Anterior cingulate cortex (tissue), 58 donors: ENCODE measurements around the gene AGMO.

Source experiments
- DNase-seq, 58 donors: peaks; one replicate each; lab custom pipeline; 2025; lab: John Stamatoyannopoulos, UW

The AGMO gene

DNA sequence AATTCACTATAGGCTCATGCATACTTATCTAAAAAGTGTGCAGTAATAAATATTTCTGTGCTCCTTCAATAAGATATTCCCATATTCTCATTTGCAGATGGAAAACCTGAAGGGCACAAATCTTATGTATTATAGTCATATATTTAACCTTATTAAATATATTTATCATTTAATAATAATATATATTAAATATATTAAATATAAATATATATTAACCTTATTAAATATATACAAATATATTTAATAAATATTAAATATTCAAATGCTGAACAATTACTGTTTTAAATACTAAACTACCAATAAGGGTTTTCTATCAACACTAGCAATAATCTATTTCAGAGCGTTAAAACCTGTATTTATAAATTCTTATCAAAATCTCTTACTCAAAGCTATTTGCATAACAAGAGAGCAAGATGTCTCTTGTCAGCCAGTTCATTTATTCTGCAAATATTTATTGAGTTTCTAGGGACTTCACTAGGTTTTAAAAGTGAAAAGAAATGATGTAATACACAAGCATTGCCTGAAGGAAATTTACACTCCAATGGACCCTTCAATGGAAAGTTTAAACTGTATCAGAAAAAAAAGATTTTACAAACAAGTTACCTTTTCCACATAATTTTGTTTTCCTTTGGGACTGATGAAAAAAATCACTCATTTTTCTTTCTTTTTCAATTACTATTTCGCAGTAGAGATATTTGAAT is 159.2 kb downstream of the AGMO start:
- no peak for DNase-seq

DNA sequence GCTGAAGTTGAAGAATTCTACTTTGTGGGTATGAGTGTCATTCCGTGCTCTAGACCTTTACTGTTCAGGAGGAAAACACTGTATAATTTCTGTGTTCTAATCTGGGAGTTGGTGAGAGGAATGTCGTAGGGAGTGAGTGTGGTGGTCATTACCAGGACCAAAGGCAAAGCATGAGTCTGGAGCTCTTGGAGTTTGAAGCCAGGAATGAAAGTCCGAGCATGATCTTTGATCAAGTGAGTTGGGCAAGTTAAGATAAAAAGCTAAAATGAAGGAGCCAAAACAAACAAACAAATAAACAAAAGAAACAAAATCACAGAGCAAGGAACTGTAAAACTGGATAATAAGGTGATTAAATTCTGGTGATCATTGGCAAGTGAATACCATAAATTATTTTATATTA is 161.4 kb downstream of the AGMO start:
- DNase-seq: no peak

DNA sequence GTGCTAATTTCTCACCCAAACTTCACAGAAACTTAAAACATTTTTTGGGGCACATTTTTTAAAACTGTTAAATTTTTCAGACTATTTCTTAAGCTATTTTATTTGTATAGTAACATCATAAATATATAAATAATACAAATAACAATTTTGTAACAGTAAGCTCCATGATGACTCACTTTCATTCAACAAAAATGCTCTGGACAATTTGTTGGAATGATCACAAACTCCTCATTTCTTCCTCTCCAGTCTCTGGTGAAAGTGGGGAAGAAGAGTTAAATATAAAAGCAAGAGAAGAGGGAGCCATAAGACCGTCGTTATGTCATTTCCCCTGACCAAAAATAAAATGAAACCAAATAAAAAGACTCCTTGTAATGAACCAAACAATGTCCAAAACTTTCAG is 162.4 kb downstream of the AGMO start:
- no peak for DNase-seq

DNA sequence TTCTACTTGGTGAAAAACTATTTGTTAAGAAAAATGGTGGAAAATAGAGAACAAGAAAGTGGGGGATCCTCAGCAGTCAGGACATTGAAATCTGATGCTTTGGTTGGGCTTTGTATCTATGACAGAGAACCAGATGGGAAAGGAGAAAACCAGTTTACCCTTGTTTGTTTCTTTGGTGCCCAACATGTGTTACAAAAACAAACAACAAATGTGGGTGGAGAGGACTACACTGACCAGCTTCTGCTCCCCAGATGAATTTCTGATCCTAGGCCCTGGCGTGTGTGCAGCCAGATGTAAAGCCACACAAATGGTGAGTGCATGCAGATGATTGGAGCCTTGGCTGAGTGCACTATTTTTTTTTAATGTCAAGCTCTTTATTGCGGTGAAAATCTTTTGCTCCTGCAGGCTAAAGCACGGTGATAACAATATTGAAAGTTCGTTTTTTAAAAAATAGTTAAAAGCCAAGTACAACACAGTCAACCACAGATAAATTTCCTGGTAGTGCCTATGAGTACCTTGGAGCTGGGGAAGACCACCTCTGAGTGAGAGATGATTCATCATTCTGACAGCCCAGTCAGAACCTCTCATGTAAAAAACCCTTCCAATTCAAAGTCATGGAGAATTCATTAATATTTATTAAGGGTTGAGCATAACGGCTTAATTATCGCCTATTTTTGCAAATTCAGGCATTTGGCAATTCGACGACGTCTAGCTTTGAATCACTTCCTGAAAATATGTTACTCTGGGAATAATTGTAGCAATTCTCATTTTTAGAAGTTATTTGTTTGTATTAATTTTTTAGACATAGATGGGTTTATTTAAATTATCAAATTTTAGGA is 163.7 kb downstream of the AGMO start:
- no peak for DNase-seq

DNA sequence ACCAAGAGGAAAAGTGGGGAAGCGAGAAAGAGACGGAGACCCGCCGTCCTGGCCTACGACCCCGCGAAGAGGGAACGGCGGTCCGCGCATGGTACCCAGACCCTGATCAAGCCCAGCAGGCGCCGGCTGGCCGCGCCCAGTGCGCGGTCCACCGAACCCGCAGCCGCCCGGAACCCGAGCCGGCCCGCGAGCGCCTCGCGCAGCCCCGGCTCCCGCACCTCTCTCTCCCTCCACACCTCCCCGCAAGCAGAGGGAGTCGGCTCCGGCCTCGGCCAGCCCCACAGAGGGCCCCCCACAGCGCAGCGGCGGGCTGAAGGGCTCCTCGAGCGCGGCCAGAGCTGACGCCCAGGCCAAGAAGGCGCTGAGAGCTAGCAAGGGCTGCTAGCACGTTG is 164.7 kb downstream of the AGMO start:
- no peak for DNase-seq

DNA sequence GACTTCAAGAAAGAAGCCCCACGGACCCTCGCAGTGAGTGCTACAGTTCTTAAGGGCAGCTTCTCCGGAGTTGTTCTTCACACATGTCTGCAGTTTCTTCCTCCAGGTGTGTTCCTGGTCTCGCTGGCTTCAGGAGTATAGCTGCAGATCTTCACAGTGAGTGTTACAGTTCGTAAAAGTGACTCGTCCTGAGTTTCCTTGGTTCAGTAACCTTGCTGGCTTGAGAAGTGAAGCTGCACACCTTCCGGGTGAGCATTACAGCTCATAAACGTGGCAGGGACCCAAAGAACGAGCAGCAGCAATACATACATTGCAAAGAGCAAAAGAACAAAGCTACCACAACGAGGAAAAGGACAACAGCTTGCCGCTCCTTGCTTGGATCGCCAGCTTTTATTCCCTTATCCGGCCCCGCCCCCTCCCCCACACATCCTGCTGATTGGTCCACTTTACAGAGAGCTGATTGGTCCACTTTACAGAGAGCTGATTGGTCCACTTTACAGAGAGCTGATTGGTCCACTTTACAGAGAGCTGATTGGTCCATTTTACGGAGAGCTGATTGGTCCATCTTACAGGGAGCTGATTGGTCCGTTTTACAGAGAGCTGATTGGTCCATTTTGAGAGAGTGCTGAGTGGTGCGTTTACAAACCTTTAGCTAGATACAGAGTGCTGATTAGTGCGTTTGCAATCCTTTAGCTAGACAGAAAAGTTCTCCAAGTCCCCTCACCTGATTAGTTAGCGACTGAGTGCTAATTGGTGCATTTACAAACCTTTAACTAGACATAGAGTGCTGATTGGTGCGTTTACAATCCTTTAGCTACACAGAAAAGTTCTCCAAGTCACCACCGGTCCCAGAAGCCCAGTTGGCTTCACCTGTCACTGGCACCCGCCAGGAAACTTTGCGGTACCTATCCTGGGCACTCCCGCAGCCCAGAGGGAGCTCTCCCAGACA is 165.3 kb downstream of the AGMO start:
- no peak for DNase-seq

DNA sequence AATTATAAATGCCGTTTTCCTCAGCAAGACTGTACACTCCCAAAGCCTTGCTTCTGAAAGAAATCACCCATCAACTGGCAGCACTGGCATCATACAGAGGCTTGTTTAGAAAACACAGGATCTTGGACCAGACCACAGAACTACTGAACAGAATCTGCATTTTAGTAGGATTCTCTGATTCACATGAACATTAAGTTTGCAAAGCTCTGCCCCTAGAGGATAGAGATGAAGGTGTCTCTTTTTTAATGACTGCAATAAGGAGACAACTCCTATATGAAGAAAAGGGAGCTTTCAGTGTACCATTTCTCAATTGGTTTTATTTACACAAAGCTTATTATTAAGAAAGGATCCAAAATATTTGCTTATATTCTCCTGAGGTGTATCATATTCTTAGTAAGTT is 172.7 kb downstream of the AGMO start:
- no peak for DNase-seq

DNA sequence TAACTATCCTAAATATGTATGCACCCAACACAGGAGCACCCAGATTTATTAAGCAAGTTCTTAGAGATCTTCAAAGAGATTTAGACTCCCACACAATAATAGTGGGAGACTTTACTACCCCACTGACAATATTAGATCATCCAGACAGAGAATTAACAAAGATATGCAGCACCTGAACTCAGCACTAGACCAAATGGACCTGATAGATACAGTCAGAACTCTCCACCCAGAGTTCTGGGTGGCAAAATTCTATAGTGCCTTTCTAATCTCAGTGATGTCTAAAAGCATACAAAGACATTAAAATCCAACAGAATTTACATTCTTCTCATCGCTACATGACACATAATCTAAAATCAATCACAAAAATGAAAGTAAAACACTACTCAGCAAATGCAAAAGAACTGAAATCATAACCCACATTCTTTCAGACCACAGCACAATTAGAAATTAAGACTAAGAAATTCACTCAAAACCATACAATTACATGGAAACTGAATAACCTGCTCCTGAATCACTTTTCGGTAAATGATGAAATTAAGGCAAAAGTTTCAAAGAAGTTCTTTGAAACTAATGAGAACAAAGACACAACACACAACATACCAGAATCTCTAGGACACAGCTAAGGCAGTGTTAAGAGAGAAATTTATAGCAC is 183.2 kb downstream of the AGMO start:
- no peak for DNase-seq

DNA sequence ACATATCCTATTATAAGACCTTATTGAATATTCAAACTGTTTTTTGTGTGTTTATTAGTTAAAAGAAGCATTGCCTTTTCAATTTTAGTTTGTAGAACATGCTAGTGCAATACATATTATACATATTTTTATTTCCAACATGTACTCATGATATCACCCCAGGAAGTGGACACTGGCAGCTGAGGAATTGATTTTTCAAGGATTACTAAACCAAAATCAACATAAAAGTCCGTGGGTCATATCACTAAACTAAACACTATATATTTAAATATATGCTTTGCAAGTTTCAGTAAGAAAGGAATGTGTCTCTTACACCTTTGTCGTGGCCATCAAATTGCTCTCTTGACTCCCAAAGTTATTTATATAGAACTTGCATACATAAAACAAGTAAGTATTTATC is 185.2 kb downstream of the AGMO start:
- DNase-seq: no peak

DNA sequence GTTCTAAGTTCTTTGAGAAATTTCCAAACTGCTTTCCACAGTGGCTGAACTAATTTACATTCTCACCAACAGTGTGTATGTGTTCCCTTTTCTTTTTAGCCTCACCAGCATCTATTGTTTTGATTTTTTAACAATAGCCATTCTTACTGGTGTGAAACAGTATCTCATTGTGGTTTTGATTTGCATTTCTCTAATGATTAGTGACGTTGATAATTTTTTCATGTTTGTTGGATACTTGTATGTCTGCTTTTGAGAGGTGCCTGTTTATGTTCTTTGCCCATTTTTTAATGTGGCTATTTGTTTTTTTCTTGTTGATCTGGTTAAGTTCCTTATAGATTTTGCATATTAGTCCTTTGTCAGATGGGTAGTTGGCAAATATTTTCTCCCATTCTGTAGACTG is 191.4 kb downstream of the AGMO start:
- DNase-seq: peak in 1 of 58 donors; percentile 11

DNA sequence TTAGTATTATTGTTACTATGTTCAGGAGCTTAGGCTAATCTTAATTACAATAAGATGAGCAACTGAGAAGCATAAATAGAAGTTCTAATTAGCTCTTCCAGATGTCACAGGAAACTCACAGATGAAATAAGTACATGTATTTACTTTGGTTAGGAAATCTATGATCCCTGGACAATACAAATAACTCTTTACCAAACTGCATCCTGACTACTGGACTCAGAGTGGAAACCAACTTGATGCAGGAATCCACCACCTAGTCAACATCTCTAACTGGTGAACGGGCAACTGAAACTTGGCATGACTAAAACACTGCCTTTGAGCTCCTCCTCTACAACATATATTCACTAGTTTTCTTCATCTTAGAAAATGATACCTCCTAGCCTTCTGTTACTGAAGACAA is 193.2 kb downstream of the AGMO start:
- no peak for DNase-seq

DNA sequence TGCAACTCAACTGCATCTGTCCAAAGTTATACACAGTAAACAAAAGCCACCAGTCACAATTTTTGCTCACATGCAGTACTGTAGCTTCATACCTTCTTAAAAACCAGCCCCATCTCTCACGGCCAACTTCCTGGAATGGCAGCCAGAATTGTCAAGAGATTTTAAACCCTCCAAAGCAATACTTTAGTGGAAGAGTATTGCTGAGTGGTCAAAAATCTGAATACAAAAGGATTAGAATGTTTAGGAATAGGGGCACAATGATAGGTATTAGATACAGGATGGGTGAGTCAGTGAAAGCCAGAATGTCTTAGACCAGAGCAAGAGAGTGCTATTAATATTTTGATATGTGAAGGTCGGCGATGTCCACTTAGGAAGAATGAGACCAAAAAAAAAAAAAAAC is 193.9 kb downstream of the AGMO start:
- DNase-seq: no peak

DNA sequence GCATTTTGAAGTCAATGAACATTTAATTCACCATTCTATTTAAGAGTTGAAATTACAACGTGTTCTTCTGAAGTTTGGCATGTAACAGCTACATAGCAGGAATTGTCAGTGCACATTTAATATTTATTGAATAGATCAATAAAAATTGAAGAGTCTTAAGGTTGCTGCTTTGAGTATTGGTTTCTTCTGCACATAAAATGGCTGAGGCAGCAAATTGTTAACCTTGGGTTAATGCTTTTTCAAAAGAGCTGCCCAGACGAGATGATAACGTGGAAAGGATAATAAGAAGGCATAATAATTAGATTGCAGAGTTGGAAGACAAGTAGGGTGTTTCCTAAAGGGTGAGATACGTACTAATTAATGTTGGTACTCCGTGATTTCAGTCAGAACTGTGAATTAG is 203.7 kb downstream of the AGMO start:
- DNase-seq: no peak

DNA sequence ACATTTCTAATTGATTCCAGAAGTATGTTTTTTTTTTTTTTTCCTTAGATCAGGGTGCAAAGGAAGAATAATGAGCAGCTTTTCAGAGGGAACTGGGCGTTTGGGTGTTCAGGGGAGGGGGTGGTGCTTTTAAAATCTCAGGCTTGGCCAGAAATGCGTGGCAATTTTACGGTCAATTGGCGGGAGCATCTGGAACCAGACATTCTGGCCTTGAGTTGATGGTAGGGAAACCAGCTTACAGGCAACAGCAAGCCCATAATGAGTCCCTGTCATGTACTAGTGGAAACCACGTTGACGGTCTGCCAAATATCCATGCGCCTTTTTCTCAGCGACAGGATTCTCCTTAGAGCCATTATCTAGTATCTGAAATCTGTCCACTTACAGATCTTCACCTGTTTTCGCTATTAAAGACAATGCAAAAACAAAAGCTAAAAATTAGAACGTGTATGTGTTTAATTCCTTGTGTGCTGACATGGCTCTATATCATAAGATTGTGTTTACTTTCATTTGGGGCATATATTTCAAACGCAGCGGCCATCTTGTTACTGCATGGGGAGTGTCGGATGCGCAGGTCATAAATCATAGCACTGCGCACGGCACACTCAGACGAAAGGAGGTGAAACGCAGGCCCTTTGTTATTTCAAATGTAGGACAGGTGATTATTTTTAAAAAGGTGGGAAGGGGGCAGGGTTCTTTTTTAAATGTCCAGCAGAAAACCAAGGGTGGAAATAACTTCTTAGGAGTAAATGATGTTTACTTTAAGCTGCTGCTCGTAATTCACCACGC is 209.2 kb downstream of the AGMO start:
- no peak for DNase-seq

DNA sequence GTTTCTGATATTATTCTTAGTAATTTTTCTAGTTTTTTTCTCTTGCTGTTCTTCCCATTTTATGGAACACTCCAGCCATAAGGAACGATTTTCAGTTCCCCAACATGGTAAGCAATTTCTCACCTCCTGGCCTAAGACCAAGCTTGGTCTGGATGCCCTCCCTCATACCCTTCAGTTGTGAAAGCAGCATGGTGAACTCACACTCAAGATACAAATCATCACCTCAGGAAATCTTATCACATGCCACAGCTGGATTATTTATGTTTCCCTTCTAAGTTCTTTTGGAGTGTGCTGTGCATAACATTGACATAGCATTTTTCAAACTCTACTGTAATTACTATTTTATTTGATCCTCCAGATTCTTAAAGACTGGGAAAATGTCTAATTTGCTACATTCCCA is 216.6 kb downstream of the AGMO start:
- DNase-seq: no peak

DNA sequence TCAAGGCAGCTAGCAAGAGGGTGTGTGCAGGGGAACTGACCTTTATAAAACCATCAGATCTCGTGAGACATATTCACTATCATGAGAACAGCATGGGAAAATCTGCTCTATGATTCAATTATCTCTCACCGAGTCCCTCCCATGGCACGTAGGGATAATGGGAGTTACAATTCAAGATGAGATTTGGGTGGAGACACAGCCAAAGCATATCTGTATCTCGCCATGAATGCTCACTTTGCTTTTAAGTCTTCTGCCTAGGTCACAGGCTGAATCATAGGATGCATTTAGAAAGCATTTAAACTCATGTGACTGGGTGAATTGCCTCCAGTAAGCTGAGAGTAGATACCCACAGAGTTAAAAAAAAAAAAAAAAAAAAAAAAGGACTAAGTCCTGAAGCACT is 220.0 kb downstream of the AGMO start:
- DNase-seq: no peak

DNA sequence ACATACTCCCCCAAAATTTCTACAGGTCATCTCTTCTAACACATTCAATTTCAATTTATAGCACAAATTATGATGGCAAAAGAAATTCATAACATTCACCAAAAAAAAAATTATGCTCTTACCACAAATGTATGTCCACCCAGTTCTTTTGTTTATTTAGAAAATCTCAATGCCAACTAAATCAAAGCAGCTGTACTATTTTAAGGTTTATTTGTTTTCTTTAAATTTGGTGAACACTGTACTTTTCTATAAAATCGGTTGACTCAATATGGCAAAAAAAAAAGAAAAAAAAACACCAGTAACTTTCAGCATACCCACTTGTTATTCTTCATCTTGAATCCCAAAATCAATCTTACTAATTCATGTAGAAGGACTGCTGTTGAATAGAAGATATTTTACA is 225.7 kb downstream of the AGMO start:
- DNase-seq: no peak

DNA sequence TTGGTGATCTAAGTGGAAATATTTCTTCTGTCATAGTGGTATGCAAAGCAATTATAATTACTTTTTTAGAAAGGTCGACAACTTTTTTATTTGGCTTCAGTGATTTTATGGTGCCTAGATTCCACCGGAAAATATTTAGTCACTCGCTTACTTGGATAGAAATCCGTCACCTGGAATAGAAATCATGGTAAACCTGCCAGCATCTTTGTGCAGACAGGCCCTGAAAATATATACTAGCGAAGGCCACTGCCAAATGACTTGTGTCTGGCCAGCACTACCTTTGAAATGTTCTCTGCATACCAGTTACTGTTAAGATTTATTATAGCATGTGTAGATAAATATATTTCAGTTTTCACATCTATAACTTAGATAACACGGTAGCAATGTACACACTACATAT is 226.4 kb downstream of the AGMO start:
- no peak for DNase-seq

DNA sequence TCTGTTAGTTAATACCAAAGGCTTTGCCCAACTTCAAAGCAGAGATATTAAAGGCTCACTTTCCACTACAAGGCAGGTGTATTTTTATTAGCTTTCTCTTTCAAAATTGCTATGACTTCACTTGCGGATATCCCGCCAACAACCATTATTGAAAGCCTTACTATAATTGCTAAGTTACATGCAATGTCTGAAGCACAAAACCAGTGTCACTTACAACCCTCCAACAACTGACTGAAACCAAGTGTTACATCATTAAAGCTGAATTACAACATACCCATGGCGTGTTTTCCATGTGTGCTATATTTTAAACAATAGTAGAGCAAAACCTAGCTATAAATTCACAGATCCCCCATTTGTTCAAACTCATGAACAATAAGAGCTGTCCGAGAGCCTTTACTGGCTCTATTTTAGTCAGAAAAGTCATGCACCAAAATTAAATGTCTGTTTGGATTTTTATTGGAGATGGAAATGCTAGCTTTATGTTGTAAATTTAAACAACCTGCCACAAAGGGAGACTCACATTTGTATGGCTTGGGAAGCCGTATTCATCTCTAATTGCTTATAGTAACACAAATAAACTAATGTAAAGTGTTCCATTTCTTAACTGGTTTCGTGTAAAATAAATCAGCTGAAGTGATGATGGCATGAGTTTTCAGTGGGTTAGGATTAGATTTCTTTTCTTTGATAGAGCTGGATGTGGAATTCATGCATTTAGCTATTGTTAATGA is 227.1 kb downstream of the AGMO start:
- DNase-seq: no peak
